CD4-positive, alpha-beta T cell treated with Interleukin-17A for 1 hour (primary cell): Measurements from ENCODE around the gene PPP2R1B.

Source experiments
- DNase-seq: peaks from one replicate; pipeline ENCODE4 v3.0.0-alpha.2; 2020

PPP2R1B gene

DNA sequence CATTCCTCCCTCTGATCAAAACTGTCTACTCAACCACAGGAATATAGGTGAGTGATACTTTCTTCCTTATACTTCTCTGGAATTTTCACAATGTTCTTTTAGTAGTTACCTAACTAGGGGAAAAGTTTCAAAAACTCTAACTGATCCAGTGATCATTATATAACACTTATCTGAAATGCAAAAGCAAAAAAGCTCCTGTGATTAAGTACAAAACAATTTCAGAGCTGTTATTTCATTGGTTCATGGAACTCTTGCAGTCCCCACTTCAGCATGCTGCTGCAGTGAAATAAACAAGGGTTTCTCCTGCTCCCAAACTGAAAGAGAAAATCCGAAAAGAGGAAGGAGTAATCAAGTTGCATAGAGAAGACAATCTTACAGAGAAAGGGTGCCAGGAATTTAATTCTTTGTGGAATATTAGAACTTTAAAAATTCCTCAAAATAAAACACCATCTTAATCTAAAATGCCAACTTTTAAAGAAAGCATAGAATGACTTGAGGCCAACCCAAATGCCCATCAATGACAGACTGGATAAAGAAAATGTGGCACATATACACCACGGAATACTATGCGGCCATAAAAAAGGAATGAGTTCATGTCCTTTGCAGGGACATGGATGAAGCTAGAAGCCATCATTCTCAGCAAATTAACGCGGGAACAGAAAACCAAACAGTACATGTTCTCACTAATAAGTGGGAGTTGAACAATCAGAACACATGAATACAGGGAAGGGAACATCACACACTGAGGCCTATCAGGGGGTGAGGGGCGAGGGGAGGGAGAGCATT is 20.3 kb downstream of the PPP2R1B start:
- no peak for DNase-seq

- no peak for DNase-seq
Measured at GRCh38 chr11:111743700-111744099, 22.5 kb downstream of the PPP2R1B start.

GRCh38 chr11:111741751-111742150 is 24.4 kb downstream of the PPP2R1B start:
- no peak for DNase-seq

- no peak for DNase-seq
Measured at GRCh38 chr11:111739299-111739698, 26.9 kb downstream of the PPP2R1B start.

GRCh38 chr11:111737444-111738210 is 28.6 kb downstream of the PPP2R1B start:
- no peak for DNase-seq

DNA sequence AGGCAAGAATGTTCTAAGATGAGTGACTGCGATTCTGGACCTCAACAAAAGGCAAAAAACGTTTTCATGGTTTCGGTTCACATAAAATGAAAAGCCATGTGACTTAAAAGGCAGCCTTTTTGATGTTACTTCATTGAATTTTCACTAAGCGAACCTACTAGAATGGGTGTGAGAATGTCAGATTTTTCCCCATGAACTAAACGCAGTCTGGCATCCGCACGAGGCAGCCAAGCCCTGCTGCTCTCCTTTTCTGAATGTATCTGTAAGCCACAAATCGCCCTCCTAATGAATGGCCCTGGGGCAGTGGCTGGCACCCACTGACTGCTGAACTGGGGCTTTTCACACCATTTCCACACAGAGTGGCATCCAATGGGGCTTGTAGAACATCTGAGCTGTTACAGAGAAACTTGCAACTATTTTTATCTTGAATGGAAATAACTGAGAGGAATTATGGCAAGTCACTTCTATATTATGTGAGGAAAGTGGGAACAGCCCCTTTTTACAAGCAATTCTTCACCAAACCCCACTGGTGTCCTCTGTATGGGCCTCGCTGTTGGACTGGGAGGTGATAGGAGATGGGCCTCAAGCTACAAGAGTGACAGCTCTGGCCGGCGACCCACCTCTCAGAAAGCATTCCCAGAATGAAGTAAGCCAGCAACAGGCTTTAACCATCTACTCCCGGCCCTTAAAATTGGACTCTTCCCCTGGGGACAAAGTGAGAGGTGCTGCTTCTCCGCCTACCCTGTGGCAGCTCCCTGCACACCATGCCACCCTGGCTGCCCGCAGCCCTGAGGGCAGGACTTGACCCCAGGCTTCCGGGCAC is 29.4 kb downstream of the PPP2R1B start:
- no peak for DNase-seq

- no peak for DNase-seq
Measured at GRCh38 chr11:111736181-111736590, 30.0 kb downstream of the PPP2R1B start.

DNA sequence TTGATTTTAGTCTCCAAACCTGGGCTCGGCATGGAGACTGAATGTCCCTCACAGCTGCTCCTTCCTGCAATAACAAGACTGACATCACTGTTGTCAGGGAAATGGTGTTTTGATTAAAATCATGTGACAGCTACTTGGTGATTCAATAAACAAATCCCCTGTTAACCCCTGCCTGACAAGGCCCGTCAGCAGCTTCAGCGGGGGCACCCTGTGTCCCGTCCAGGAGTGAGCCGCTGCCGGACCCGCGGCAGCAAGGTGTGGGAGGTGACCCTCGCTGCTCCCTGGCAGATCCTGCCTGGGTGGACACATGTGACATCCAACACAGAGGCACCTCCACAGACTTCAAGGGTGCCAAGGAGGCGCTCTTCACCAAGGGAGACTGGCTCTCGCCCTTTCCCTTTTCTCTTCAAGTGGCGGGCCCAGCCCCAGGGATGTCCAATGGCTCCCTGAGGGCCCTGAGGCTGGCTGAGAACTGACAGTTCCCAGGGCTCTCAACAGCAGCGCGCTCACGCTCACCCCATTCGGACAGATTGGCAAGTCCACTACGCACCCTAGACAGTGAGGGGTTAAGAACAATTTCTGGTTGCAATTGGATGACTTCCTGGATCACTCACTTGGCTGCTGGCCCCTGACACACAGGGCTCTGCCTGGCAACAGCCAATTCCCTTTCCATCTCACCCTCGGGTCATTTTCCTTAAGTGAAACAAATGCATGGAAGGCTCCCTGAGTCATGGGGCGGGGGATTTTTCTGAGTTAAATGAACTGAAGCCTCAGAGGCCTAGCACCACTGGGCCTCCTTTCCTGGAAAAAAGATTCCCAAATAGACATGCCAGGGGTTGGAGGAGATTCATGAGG is 30.7 kb downstream of the PPP2R1B start:
- no peak for DNase-seq

DNA sequence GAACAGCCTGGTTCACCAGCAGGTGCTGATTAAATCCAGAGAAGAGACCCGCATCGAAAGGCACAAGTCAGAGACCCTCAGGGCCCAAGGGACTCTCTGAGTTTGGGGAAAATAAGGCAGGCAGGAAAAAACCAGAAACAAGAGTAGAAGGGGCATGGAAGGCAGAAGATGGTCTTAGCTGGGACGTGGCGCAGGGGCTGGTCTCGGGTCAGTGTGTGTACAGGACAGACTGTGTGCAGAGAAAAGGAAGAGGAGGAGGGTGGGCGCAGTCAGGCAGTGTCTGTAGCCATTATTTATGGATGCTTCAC is 31.3 kb downstream of the PPP2R1B start:
- no peak for DNase-seq

GRCh38 chr11:111734101-111734953 is 31.9 kb downstream of the PPP2R1B start:
- no peak for DNase-seq

DNA sequence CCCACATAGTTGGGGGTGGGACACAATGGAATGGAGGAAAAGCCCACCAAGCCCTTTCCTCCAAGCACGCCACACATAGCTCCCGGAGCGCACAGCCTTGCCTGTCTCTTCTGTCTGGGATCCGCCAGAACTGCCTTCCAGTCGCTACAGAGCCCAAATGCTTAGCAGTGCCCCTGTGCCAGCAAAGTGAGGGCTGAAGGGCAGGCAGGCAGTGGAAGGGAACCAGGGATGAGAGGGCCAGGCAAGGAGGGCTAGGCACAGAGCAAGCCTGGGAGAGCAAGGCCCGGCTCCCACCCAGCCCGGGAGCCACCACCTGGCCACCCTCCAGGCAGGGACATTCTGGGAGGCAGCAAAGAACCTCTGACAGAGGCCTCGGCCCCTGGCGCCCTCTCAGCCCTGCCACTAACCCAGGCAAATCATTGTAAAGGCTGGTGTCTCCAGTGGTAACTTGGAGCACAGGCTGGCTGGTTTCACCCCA is 32.5 kb downstream of the PPP2R1B start:
- DNase-seq: no peak

DNA sequence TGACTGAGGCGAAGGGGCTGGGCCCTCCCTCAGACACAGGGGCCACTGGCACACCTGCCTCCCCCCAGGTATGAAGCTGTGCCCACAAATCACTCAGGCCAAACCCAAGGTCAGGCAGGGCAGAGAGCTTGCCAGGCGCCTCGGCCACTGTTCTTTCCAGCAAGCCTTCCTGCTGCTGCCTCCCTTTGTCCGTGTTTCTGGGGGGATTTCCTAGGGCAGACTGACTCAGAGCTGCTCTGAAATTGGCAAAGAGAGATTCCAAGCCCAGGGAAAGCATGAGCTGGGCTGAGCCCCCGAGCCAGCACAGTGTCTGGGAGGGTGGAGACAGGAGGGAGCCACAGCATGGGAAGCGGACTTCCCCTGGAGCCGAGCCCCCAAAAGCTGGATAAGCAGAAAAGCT is 33.2 kb downstream of the PPP2R1B start:
- DNase-seq: no peak

DNA sequence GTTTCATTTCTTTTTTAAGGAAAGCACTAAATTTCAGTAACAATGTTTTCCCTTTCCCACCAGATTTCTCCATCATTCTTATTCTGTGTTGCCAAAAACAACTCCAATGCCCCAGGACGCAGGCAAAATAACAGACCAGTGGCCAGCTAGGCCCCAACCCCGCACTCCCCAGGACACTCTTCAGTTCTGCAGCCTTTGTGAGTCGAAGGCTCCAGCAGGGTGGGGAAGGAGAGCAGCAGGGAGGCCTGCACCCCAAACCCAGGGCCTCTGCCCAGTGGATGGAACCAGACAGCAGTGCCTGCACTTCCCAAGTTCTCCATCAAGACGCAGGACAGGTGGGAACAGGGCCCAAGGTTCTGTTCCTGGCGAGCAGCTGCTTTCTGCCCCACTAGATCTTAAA is 34.4 kb downstream of the PPP2R1B start:
- no peak for DNase-seq

- DNase-seq: no peak
Measured at GRCh38 chr11:111730871-111731591, 35.2 kb downstream of the PPP2R1B start.

- DNase-seq: no peak
Measured at GRCh38 chr11:111729831-111730311, 36.3 kb downstream of the PPP2R1B start.

GRCh38 chr11:111729071-111729830 is 36.9 kb downstream of the PPP2R1B start:
- no peak for DNase-seq

DNA sequence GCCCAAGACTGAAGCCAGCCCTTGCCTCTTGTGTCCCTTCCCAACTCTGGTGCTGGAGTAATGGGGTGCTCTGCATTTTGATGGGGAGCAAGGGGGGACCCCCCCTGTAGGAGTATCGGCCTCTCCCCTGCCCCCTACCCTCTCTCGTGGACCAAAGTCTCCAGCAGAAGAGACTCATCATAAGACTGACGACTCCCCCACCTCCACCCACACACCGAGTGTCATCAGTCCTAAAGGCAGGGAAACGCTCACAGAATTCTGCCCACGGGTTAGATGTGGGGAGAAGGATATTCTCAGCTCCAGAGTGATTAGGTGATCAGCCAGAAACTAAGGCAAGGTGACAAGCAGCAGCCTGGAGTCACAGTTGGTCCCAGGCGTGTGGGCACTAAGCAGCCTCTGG is 38.8 kb downstream of the PPP2R1B start:
- DNase-seq: no peak

DNA sequence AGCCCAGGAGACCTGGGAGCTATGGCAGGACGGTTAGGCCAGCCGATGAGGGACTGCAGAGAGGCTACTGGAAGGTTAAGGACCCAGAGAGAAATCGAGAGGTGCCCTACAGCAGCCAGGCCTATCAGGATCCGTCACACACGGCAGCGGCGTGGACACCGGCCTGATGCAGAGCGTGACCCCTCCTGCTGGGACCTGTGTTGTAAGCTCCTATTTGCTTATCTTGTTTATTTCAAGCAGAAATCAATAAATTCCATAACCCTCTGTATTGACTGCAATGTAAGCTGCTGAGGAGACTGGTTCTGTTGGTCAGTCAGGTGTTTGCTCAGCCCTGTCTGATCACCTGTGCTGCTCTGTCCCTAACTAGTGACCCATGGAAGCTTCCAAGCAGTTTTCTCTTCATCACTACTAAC is 39.9 kb downstream of the PPP2R1B start:
- no peak for DNase-seq

DNA sequence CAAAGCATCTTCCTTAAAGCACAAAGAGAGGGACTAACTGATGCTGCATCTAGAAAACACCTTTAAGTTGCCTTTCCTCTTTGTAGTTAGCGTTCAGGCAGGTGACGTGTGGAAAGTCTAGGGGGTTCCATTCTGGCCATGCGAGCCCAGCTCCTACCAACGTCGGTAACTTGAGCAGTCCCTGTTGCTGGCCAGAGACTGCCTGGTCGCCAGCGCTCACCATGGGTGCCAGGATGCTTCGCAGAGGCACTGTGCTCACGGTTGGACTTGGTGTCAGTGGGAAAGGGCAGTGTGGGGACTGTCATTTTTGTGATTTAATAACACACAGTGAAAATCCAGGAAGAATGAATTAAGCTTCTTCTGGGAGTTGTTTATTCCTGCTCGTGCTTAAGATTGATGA is 40.6 kb downstream of the PPP2R1B start:
- DNase-seq: no peak

DNA sequence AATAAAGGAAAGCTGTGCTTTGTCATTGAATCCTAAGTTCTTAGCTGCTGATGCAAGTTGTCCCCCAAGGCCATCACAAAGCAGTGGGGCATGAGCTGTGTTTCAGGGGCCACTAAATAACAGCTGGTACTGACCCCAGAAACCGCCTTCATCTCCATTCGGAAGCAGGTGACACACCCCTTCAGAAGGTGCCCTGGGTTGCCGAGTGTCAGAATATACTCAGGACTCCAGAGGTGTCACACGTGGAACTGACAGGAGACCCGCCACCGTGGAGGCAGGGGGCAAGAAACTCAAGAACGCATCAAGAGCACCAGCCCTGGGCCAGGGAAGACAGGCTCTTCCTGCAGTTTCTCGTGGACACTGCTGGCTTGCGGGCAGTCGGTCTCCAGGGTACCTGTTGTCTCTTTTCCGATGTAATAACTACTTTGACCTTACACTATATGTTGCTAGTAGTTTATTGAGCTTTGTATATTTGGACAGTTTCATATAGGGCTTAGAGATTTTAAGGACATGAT is 41.5 kb downstream of the PPP2R1B start:
- no peak for DNase-seq
